ENCODE results near the gene ALG9. TPM values are rescaled to one million over a fixed set of nuclear protein-coding genes. Genes with fewer than 3 reads are reported as not detected.

The ALG9 gene
- polyA plus RNA-seq, 2 of the 4 experiments (the other 2 are of a cell fraction): 15.3 to 33.3 TPM

- TF ChIP-seq USF2 (IDR thresholded peaks at IDR 0.05) (no peak), ATOH8 (CRISPR knock-in tag; IDR thresholded peaks at IDR 0.05; ENCODE audit: low read depth) (no peak), CHD4 (IDR thresholded peaks at IDR 0.05; ENCODE audit: borderline replicate concordance) (no peak), NR3C1 (IDR thresholded peaks at IDR 0.05) (no peak), JUNB (IDR thresholded peaks at IDR 0.05) (no peak), RCOR1 (IDR thresholded peaks at IDR 0.05; ENCODE audit: low read depth, low read length) (no peak), POLR2AphosphoS2 (conservative IDR thresholded peaks at IDR 0.05; ENCODE audit: low read length) (no peak), RARB (CRISPR knock-in tag; IDR thresholded peaks at IDR 0.05) (no peak), MAZ (IDR thresholded peaks at IDR 0.05; ENCODE audit: borderline replicate concordance, low read depth, low read length) (no peak), HMGXB4 (CRISPR knock-in tag; IDR thresholded peaks at IDR 0.05; ENCODE audit: borderline replicate concordance) (no peak), HOXA7 (CRISPR knock-in tag; IDR thresholded peaks at IDR 0.05) (no peak)
- DNase-seq (ENCODE audit: low read depth in 1 of 2, low spot score in 1 of 2) (no peak), ATAC-seq (no peak), FAIRE-seq (no peak)
- Histone ChIP-seq H3K27ac (no peak overlapping the region), H3K9me3 (no peaks in the 10 kb centered on the region), H3K4me2 (no peak overlapping the region), H3K4me3 (no peak overlapping the region), H3K4me1 (no peaks in the 10 kb centered on the region)
- WGBS (ENCODE audit: missing lambda C conversion rate): 92% methylated on average over 2 of the region's 2 CpGs
- POLR2A ChIA-PET: no interaction called here
- CTCF ChIA-PET: no interaction called here
Observed at GRCh38 chr11:111808063-111808588, 63.3 kb downstream of the ALG9 start.

GRCh38 chr11:111807076-111807475 is 64.3 kb downstream of the ALG9 start:
- Histone ChIP-seq H3K4me2 (no peak overlapping the region), H3K27ac (no peak overlapping the region), H3K9me3 (no peaks in the 10 kb centered on the region), H3K4me1 (no peaks in the 10 kb centered on the region), H3K4me3 (no peak overlapping the region)
- no peak for ATAC-seq
- ChIA-PET POLR2A (no interaction called here), CTCF (no interaction called here)
- no peak for FAIRE-seq
- TF ChIP-seq EHMT2 (IDR thresholded peaks at IDR 0.05; ENCODE audit: low read depth) (no peak), HMGXB4 (CRISPR knock-in tag; IDR thresholded peaks at IDR 0.05; ENCODE audit: borderline replicate concordance) (no peak), SMC3 (IDR thresholded peaks at IDR 0.05) (no peak)
- 92% methylated on average over 1 of the region's 1 CpG for WGBS (ENCODE audit: missing lambda C conversion rate)
- no peak for DNase-seq (ENCODE audit: low read depth in 1 of 2, low spot score in 1 of 2)

GRCh38 chr11:111801135-111801534 is 70.2 kb downstream of the ALG9 start:
- FAIRE-seq (no peak), ATAC-seq (no peak), DNase-seq (ENCODE audit: low read depth in 1 of 2, low spot score in 1 of 2) (no peak)
- H3K27ac ChIP-seq: no peak overlapping the region
- ChIA-PET CTCF (interaction anchor here (1.3 kb wide), 1 partner anchor 24 kb away, joined by 4 read pairs; no protein-coding TSS in a partner anchor), POLR2A (no interaction called here)
- WGBS (ENCODE audit: missing lambda C conversion rate): 66% methylated on average over 2 of the region's 2 CpGs
- H3K9me3 ChIP-seq: no peaks in the 10 kb centered on the region
- H3K4me2 ChIP-seq: no peak overlapping the region
- H3K4me3 ChIP-seq: no peak overlapping the region
- H3K4me1 ChIP-seq: no peaks in the 10 kb centered on the region
- TF ChIP-seq SMC3 (IDR thresholded peaks at IDR 0.05) (no peak), CBX8 (IDR thresholded peaks at IDR 0.05) (no peak), NPAS2 (CRISPR knock-in tag; IDR thresholded peaks at IDR 0.05; ENCODE audit: borderline replicate concordance) (no peak), CHD2 (IDR thresholded peaks at IDR 0.05; ENCODE audit: low read length, partially characterized antibody) (no peak), GATA3 (IDR thresholded peaks at IDR 0.05; ENCODE audit: borderline replicate concordance) (no peak), RNF2 (IDR thresholded peaks at IDR 0.05; ENCODE audit: borderline replicate concordance, low read depth) (no peak), REST (IDR thresholded peaks at IDR 0.05) (no peak), RCOR1 (IDR thresholded peaks at IDR 0.05; ENCODE audit: low read depth, low read length) (no peak), NR3C1 (IDR thresholded peaks at IDR 0.05) (no peak), FOSL2 (IDR thresholded peaks at IDR 0.05) (no peak), FOSL2 (CRISPR knock-in tag; IDR thresholded peaks at IDR 0.05) (no peak), HOXA7 (CRISPR knock-in tag; IDR thresholded peaks at IDR 0.05) (no peak), FOSB (CRISPR knock-in tag; IDR thresholded peaks at IDR 0.05) (no peak), NFE2L2 (conservative IDR thresholded peaks at IDR 0.05; ENCODE audit: low read length) (no peak), ELK1 (IDR thresholded peaks at IDR 0.05; ENCODE audit: low read depth, low read length) (no peak)
